ENCODE measurements around the gene XRRA1. TPM values are rescaled to one million over a fixed set of nuclear protein-coding genes. Genes with fewer than 3 reads are reported as not detected.
A peak's percentile ranks its signal among the peaks of the same experiment; 100 is the strongest.

XRRA1 gene
- total RNA-seq, 1 experiment from 2014 or later = 1.1 TPM

- Histone ChIP-seq H3K4me3 (no peak overlapping the region), H3K27me3 (no peaks in the 10 kb centered on the region), H3K9me3 (peaks cover 34% of the 10 kb centered on the region), H3K36me3 (peaks cover 73% of the 10 kb centered on the region)
- no peak for DNase-seq
Measured at GRCh38 chr11:74824285-74824982, 124.5 kb downstream of the XRRA1 start.

GRCh38 chr11:74822170-74822569 lies 126.7 kb downstream of the XRRA1 start:
- peaks cover 64% of the 10 kb centered on the region for H3K36me3 ChIP-seq
- H3K9me3 ChIP-seq = peaks cover 33% of the 10 kb centered on the region
- DNase-seq = no peak
- no peak overlapping the region for H3K4me3 ChIP-seq
- H3K27me3 ChIP-seq = no peaks in the 10 kb centered on the region

GRCh38 chr11:74820763-74821162 lies 128.1 kb downstream of the XRRA1 start:
- Histone ChIP-seq H3K9me3 (peaks cover 23% of the 10 kb centered on the region), H3K36me3 (peaks cover 64% of the 10 kb centered on the region), H3K4me3 (no peak overlapping the region), H3K27me3 (no peaks in the 10 kb centered on the region)
- DNase-seq = peak; percentile 59

GRCh38 chr11:74819400-74819799 lies 129.5 kb downstream of the XRRA1 start:
- H3K36me3 ChIP-seq = peaks cover 54% of the 10 kb centered on the region
- no peak for DNase-seq
- H3K27me3 ChIP-seq = no peaks in the 10 kb centered on the region
- H3K4me3 ChIP-seq = no peak overlapping the region
- peaks cover 9% of the 10 kb centered on the region for H3K9me3 ChIP-seq

GRCh38 chr11:74818283-74818946 lies 130.5 kb downstream of the XRRA1 start:
- no peak overlapping the region for H3K4me3 ChIP-seq
- DNase-seq = no peak
- H3K27me3 ChIP-seq = no peaks in the 10 kb centered on the region

GRCh38 chr11:74816664-74817063 lies 132.2 kb downstream of the XRRA1 start:
- H3K27me3 ChIP-seq = no peaks in the 10 kb centered on the region
- no peak for DNase-seq
- peaks cover 53% of the 10 kb centered on the region for H3K36me3 ChIP-seq
- no peak overlapping the region for H3K4me3 ChIP-seq
- no peaks in the 10 kb centered on the region for H3K9me3 ChIP-seq

More at GRCh38 chr11:74818283-74818946, 130.5 kb downstream of the XRRA1 start:
- Histone ChIP-seq H3K36me3 (peaks cover 46% of the 10 kb centered on the region), H3K9me3 (0 out of 2 replicates have a peak, but pooled peaks cover 2% of the 10 kb centered on the region)

GRCh38 chr11:74815966-74816365 lies 132.9 kb downstream of the XRRA1 start:
- H3K9me3 ChIP-seq = no peaks in the 10 kb centered on the region
- no peak for DNase-seq

GRCh38 chr11:74809801-74810200 lies 139.1 kb downstream of the XRRA1 start:
- Histone ChIP-seq H3K27me3 (no peaks in the 10 kb centered on the region; the same call in 1 of the 2 replicates), H3K4me3 (no peak overlapping the region), H3K9me3 (no peaks in the 10 kb centered on the region), H3K36me3 (peaks cover 32% of the 10 kb centered on the region)
- DNase-seq = no peak

More at GRCh38 chr11:74815966-74816365, 132.9 kb downstream of the XRRA1 start:
- Histone ChIP-seq H3K36me3 (peaks cover 54% of the 10 kb centered on the region), H3K27me3 (no peaks in the 10 kb centered on the region), H3K4me3 (no peak overlapping the region)

GRCh38 chr11:74806267-74806666 lies 142.6 kb downstream of the XRRA1 start:
- H3K9me3 ChIP-seq = no peaks in the 10 kb centered on the region
- H3K36me3 ChIP-seq = peaks cover 14% of the 10 kb centered on the region
- DNase-seq = no peak
- no peak overlapping the region for H3K4me3 ChIP-seq
- H3K27me3 ChIP-seq = no peaks in the 10 kb centered on the region; the same call in 1 of the 2 replicates

GRCh38 chr11:74791333-74792100 lies 157.4 kb downstream of the XRRA1 start:
- Histone ChIP-seq H3K36me3 (peaks cover 27% of the 10 kb centered on the region), H3K9me3 (no peaks in the 10 kb centered on the region), H3K4me3 (no peak overlapping the region), H3K27me3 (no peaks in the 10 kb centered on the region)
- no peak for DNase-seq

Other genes with a start within 250 kb of the XRRA1 start
- gene CHRDL2, start 217.7 kb downstream of the XRRA1 start, total RNA-seq (2014; rRNA removed; shearing (Covaris generic); ENCODE audit: low replicate concordance) = not detected in 2 replicates
- gene RNF169, start 200.2 kb downstream of the XRRA1 start, total RNA-seq (2014; rRNA removed; shearing (Covaris generic); ENCODE audit: low replicate concordance) = 11.2 and 11.8 TPM in 2 replicates
- gene SPCS2, start 175 bp upstream of the XRRA1 start, total RNA-seq (2014; rRNA removed; shearing (Covaris generic); ENCODE audit: low replicate concordance) = 15.6 and 17.1 TPM in 2 replicates
- gene NEU3, start 39.8 kb upstream of the XRRA1 start, total RNA-seq (2014; rRNA removed; shearing (Covaris generic); ENCODE audit: low replicate concordance) = 4.9 and 10.9 TPM in 2 replicates
- gene OR2AT4, start 147.8 kb upstream of the XRRA1 start, total RNA-seq (2014; rRNA removed; shearing (Covaris generic); ENCODE audit: low replicate concordance) = not detected in 2 replicates
- gene SLCO2B1, start 202.0 kb upstream of the XRRA1 start, total RNA-seq (2014; rRNA removed; shearing (Covaris generic); ENCODE audit: low replicate concordance) = not detected in 2 replicates